Smooth muscle cell (in vitro differentiated cells): ENCODE data around the gene TMEM236. TPM values are rescaled to one million over a fixed set of nuclear protein-coding genes. Genes with fewer than 3 reads are reported as not detected.

Source experiments
- DNase-seq: peaks from one replicate; lab custom pipeline; 2025; ENCODE audit not compliant: unreplicated experiment; lab: John Stamatoyannopoulos, UW
- H2AFZ ChIP-seq: fragments of 200-600 bp; sonication (generic); 2 replicates; pipeline ENCODE4 v1.6.0; 2016; ENCODE audit warnings: antibody characterized with exemption, low read depth, mild to moderate bottlenecking
- H3F3A ChIP-seq: fragments of 200-600 bp; sonication (generic); 2 replicates; pipeline ENCODE4 v1.6.0; 2017; ENCODE audit warnings: antibody characterized with exemption, low read depth
- H3K27ac ChIP-seq: fragments of 200-600 bp; sonication (generic); 2 replicates; pipeline ENCODE4 v1.5.1; 2016; ENCODE audit warnings: low read depth, mild to moderate bottlenecking
- H3K27me3 ChIP-seq: fragments of 200-600 bp; sonication (generic); 2 replicates; pipeline ENCODE4 v1.6.1; 2016; ENCODE audit warnings: low read depth, mild to moderate bottlenecking
- H3K36me3 ChIP-seq: fragments of 200-600 bp; sonication (generic); 2 replicates; pipeline ENCODE4 v1.5.1; 2016; ENCODE audit warnings: low read depth
- H3K4me1 ChIP-seq: fragments of 200-600 bp; sonication (generic); 2 replicates; pipeline ENCODE4 v1.5.1; 2016; ENCODE audit warnings: low read depth
- H3K4me2 ChIP-seq: fragments of 200-600 bp; sonication (generic); 2 replicates; pipeline ENCODE4 v1.6.0; 2016; ENCODE audit warnings: mild to moderate bottlenecking
- H3K4me3 ChIP-seq: fragments of 200-600 bp; sonication (generic); 2 replicates; pipeline ENCODE4 v1.5.1; 2016; ENCODE audit warnings: mild to moderate bottlenecking
- H3K79me2 ChIP-seq: fragments of 200-600 bp; sonication (generic); 2 replicates; pipeline ENCODE4 v1.6.0; 2016; ENCODE audit warnings: low read depth, mild to moderate bottlenecking
- H3K9ac ChIP-seq: fragments of 200-600 bp; sonication (generic); 2 replicates; pipeline ENCODE4 v1.6.0; 2016; ENCODE audit warnings: low read depth
- H3K9me3 ChIP-seq: fragments of 200-600 bp; sonication (generic); replicated peaks from 2 replicates; pipeline ENCODE4 v1.5.1; 2016; ENCODE audit warnings: low read depth
- H4K20me1 ChIP-seq: fragments of 200-600 bp; sonication (generic); 2 replicates; pipeline ENCODE4 v1.6.0; 2016; ENCODE audit warnings: low read depth
- WGBS: methylation state at CpG from one replicate; pipeline ENCODE4 v1.1.7; 2016; ENCODE audit warnings: low lambda C conversion rate; 5-methylcytosine and 5-hydroxymethylcytosine counted together
- polyA plus RNA-seq: library from polyadenylated mRNA; unstranded; fragments of >200 nt; fragmentation: Nextera tagmentation; extraction: Ambion mirVana; gene quantifications from 2 replicates; pipeline ENCODE4 v1.2.1, GENCODE V29; 2016
- total RNA-seq: library from RNA; depleted of rRNA; stranded (reverse); fragments of >200 nt; gene quantifications from 2 replicates; pipeline ENCODE4 v1.2.3, GENCODE V29; 2014
- TF ChIP-seq, protein P1 (sequence below): fragments of 200-600 bp; sonication (generic); IDR thresholded peaks from 2 replicates; pipeline ENCODE4 v1.5.1; 2017; ENCODE audit warnings: borderline replicate concordance, mild to moderate bottlenecking, antibody characterized with exemption; ENCODE audit not compliant: insufficient read depth, poor library complexity, severe bottlenecking

Gene TMEM236
- total and polyA plus RNA-seq, 2 experiments from 2014 or later, result 0.09 TPM; not detected in 1

DNA sequence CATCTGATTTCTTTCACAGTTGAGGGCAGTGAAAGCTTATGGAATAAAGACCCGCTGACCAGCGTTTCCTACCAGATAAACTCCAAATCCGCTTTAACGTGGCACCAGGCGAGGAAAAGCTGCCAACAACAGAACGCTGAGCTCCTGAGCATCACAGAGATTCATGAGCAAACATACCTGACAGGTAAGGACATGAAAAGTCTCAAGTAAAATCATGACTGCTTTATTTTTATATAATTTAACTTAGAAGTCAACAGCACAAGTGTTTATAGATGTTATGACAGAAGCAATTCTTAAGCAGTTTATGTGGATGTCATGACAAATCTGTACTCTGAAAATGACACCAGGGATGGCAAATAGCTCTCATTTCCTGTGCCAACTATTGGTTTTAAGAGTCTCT, 81.7 kb downstream of the TMEM236 start:
- H2AFZ ChIP-seq, result no peak overlapping the region
- 86% methylated on average over 6 of the region's 6 CpGs for WGBS

DNA sequence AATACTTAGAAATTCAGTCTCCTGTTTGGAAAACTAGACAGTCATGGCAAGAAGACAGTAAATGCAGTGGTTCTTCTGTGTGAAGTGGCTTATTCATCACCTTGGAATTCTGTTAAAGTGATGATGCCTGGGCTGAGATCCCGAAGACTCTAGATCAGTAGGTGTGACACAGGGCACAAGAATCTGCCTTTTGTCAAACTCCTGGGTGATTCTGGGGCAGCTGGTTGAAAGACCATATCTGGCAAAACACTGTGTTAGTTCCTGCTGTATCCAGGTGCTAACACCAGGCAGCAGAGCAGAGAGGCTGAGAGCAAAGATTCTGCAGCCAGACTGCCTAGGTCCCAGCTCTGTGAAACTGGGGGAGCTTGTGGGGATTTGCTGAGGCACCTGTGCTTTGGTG, 83.7 kb downstream of the TMEM236 start:
- H3K27me3 ChIP-seq, result no peaks in the 10 kb centered on the region
- TF ChIP-seq, protein P1, sequence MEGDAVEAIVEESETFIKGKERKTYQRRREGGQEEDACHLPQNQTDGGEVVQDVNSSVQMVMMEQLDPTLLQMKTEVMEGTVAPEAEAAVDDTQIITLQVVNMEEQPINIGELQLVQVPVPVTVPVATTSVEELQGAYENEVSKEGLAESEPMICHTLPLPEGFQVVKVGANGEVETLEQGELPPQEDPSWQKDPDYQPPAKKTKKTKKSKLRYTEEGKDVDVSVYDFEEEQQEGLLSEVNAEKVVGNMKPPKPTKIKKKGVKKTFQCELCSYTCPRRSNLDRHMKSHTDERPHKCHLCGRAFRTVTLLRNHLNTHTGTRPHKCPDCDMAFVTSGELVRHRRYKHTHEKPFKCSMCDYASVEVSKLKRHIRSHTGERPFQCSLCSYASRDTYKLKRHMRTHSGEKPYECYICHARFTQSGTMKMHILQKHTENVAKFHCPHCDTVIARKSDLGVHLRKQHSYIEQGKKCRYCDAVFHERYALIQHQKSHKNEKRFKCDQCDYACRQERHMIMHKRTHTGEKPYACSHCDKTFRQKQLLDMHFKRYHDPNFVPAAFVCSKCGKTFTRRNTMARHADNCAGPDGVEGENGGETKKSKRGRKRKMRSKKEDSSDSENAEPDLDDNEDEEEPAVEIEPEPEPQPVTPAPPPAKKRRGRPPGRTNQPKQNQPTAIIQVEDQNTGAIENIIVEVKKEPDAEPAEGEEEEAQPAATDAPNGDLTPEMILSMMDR, result no peak
- H3K79me2 ChIP-seq, result no peaks in the 10 kb centered on the region
- peak overlapping the region; percentile 80 for H3K4me2 ChIP-seq
- peak overlapping the region; percentile 61 for H3K27ac ChIP-seq
- H3F3A ChIP-seq, result peaks cover 3% of the 10 kb centered on the region
- no peak overlapping the region for H3K9ac ChIP-seq
- H3K36me3 ChIP-seq, result no peaks in the 10 kb centered on the region
- 0% methylated on average over 1 of the region's 1 CpG for WGBS
- no peak overlapping the region for H2AFZ ChIP-seq
- peaks cover 10% of the 10 kb centered on the region for H3K4me1 ChIP-seq
- no peaks in the 10 kb centered on the region for H3K9me3 ChIP-seq
- no peaks in the 10 kb centered on the region for H4K20me1 ChIP-seq
- DNase-seq, result no peak
- no peak overlapping the region for H3K4me3 ChIP-seq

More for the DNA sequence above, 81.7 kb downstream of the TMEM236 start:
- Histone ChIP-seq H3K9me3 (no peaks in the 10 kb centered on the region), H3K4me2 (no peak overlapping the region), H3K27ac (no peak overlapping the region), H3K79me2 (no peaks in the 10 kb centered on the region), H3K4me3 (no peak overlapping the region), H4K20me1 (no peaks in the 10 kb centered on the region), H3K36me3 (no peaks in the 10 kb centered on the region), H3K9ac (no peak overlapping the region), H3K4me1 (peaks cover 10% of the 10 kb centered on the region), H3F3A (peaks cover 3% of the 10 kb centered on the region), H3K27me3 (no peaks in the 10 kb centered on the region)
- DNase-seq, result no peak
- TF ChIP-seq, protein P1, result no peak

DNA sequence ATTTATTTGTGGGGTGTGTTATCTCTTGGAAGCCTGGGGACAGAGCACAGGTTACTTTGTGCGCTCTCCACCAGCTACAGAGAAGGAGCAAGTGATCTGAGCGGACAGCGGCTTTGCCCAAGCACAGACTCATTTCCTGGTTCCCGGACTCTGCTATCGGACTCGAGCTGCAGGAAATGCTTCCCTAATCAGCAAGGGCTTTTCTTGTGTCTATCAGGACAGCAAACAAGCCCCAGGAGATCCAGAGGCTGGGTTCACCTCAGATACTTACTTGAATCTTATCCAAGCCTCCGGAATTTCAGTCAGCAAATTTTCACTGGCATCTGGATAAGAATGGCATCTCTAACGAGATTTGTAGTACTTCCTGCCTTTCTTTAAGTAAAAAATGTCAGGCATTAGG, 84.9 kb downstream of the TMEM236 start:
- H3K79me2 ChIP-seq, result no peaks in the 10 kb centered on the region
- H3K4me3 ChIP-seq, result peak overlapping the region; percentile 34
- H2AFZ ChIP-seq, result peak overlapping the region; percentile 35
- no peaks in the 10 kb centered on the region for H3K9me3 ChIP-seq
- H4K20me1 ChIP-seq, result no peaks in the 10 kb centered on the region
- peak overlapping the region; percentile 80 for H3K4me2 ChIP-seq
- H3K36me3 ChIP-seq, result no peaks in the 10 kb centered on the region
- peaks cover 3% of the 10 kb centered on the region for H3F3A ChIP-seq
- H3K27ac ChIP-seq, result peak overlapping the region; percentile 14
- H3K27me3 ChIP-seq, result no peaks in the 10 kb centered on the region
- H3K4me1 ChIP-seq, result peaks cover 10% of the 10 kb centered on the region
- DNase-seq, result no peak
- no peak overlapping the region for H3K9ac ChIP-seq
- TF ChIP-seq, protein P1, result no peak
- WGBS, result 4% methylated on average over 8 of the region's 8 CpGs

DNA sequence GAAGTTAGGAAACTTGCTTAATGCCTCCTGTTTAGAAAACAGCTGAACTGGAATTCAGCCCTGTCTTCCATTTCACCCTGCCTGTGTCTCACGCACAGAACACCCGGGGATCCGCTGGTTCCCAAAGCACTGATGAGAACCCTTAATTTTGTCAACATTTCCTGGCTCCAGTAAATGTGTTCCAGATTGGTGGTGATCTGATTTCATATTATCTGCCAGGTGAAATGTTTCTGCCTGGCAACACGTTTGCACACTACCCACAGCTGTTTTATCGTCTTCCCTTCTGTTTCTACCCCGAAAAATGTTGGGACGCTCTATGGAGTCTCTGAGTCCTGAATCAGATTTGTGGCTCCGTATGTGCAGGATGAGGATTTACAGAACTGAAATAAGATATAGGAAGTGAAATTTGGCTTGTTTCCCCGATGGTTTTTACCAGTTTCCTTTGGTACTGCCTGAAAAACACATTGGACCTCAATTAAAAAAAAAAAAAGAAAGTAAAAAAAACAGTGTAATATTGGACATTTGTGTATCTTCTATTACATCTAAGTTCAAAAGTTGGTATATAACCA, 86.2 kb downstream of the TMEM236 start:
- Histone ChIP-seq H3K79me2 (no peaks in the 10 kb centered on the region), H3K4me3 (no peak overlapping the region), H3K27me3 (no peaks in the 10 kb centered on the region), H3F3A (peaks cover 3% of the 10 kb centered on the region), H3K4me2 (no peak overlapping the region), H3K9ac (no peak overlapping the region), H3K9me3 (no peaks in the 10 kb centered on the region), H3K4me1 (peaks cover 10% of the 10 kb centered on the region), H2AFZ (no peak overlapping the region), H3K27ac (no peak overlapping the region), H4K20me1 (no peaks in the 10 kb centered on the region), H3K36me3 (no peaks in the 10 kb centered on the region)
- no peak for DNase-seq
- TF ChIP-seq, protein P1, result no peak
- WGBS, result 75% methylated on average over 9 of the region's 9 CpGs
